Right ventricle myocardium inferior (tissue), 1 donor: ENCODE results near the gene GLRX2. TPM values are rescaled to one million over a fixed set of nuclear protein-coding genes. Genes with fewer than 3 reads are reported as not detected.

Source experiments
- microRNA-seq: library from miRNA; unstranded; fragments of <30 nt; microRNA quantifications from one replicate; pipeline ENCODE4 v1.2.0, GENCODE V29; 2020
- total RNA-seq: library from RNA; stranded (reverse); fragmentation: NEBNext Ultra II Directional; extraction: Animal tissue kit (Norgen Biotek cat#: 25700); gene quantifications from one replicate; pipeline ENCODE4 v1.2.1, GENCODE V29; 2021
- donor health status: DM: no; HTN: yes; CAD: no; lungs with severe emphysema.

The GLRX2 gene
- total RNA-seq, 1 donor from 2014 or later = 45.3 TPM

Small RNAs within 50 kb of the gene (microRNA-seq; reads per million reads assigned to microRNA genes)
- gene MIR1278 = not detected

Other genes starting within 250 kb of the GLRX2 start
- 42.9 TPM for gene UCHL5, start 46.1 kb downstream of the GLRX2 start, total RNA-seq
- gene RO60, start 45.8 kb downstream of the GLRX2 start, total RNA-seq = 42.8 TPM
- gene CDC73, start 16.6 kb upstream of the GLRX2 start, total RNA-seq = 48.6 TPM
- 93.9 TPM for gene B3GALT2, start 81.2 kb upstream of the GLRX2 start, total RNA-seq